ENCODE measurements around the gene IGFBP1.
A peak's percentile ranks its signal among the peaks of the same experiment; 100 is the strongest.
"Not testable (repeated sequence)": the region's sequence is repeated elsewhere in the genome, so short reads cannot be mapped to it uniquely, and the experiment has no call there.

Gene IGFBP1

GRCh38 chr7:45888185-45888992 is at the start of gene IGFBP1:
TSS of gene IGFBP1 (plus strand) at chr7:45888488. CDS start at chr7:45888653, 165 bp downstream.
- no peak for DNase-seq

- DNase-seq: not testable (repeated sequence)
Observed at GRCh38 chr7:45838852-45839251, 49.4 kb upstream of the IGFBP1 start.

GRCh38 chr7:45841926-45842717 is 46.2 kb upstream of the IGFBP1 start:
- not testable (repeated sequence) for DNase-seq

- DNase-seq: not testable (repeated sequence)
Observed at GRCh38 chr7:45846536-45846935, 41.8 kb upstream of the IGFBP1 start.

GRCh38 chr7:45848734-45849133 is 39.6 kb upstream of the IGFBP1 start:
- DNase-seq: not testable (repeated sequence)

- DNase-seq: not testable (repeated sequence)
Observed at GRCh38 chr7:45852984-45853383, 35.3 kb upstream of the IGFBP1 start.

GRCh38 chr7:45853491-45853890 is 34.8 kb upstream of the IGFBP1 start:
- not testable (repeated sequence) for DNase-seq

GRCh38 chr7:45855680-45856079 is 32.6 kb upstream of the IGFBP1 start:
- DNase-seq: peak; percentile 28

- DNase-seq: not testable (repeated sequence)
Observed at GRCh38 chr7:45856888-45857287, 31.4 kb upstream of the IGFBP1 start.

- no peak for DNase-seq
Observed at GRCh38 chr7:45863715-45864114, 24.6 kb upstream of the IGFBP1 start.

GRCh38 chr7:45865594-45866410 is 22.5 kb upstream of the IGFBP1 start:
- DNase-seq: no peak

- DNase-seq: no peak
Observed at GRCh38 chr7:45867471-45867870, 20.8 kb upstream of the IGFBP1 start.

GRCh38 chr7:45869426-45869825 is 18.9 kb upstream of the IGFBP1 start:
- DNase-seq: no peak

GRCh38 chr7:45872116-45873034 is 15.9 kb upstream of the IGFBP1 start:
- peak; percentile 21 for DNase-seq

GRCh38 chr7:45873035-45873354 is 15.3 kb upstream of the IGFBP1 start, which contains the start of gene CCDC201:
TSS of gene CCDC201 (minus strand) at chr7:45873082. CDS start at chr7:45873007, 75 bp downstream.
- DNase-seq: no peak

GRCh38 chr7:45873355-45873754 is 14.9 kb upstream of the IGFBP1 start:
- DNase-seq: no peak

- DNase-seq: no peak
Observed at GRCh38 chr7:45874408-45875131, 13.7 kb upstream of the IGFBP1 start.

- DNase-seq: no peak
Observed at GRCh38 chr7:45876519-45876918, 11.8 kb upstream of the IGFBP1 start.

GRCh38 chr7:45878457-45879144 is 9.7 kb upstream of the IGFBP1 start:
- no peak for DNase-seq

GRCh38 chr7:45880433-45880860 is 7.8 kb upstream of the IGFBP1 start:
- DNase-seq: no peak

Measured in SHP77 treated with DMSO at 0.1 percent for 48 hours (cell line).